Measurements from ENCODE around the gene HKDC1.
"Not testable (repeated sequence)": the region's sequence is repeated elsewhere in the genome, so short reads cannot be mapped to it uniquely, and the experiment has no call there.

Gene HKDC1, protein sequence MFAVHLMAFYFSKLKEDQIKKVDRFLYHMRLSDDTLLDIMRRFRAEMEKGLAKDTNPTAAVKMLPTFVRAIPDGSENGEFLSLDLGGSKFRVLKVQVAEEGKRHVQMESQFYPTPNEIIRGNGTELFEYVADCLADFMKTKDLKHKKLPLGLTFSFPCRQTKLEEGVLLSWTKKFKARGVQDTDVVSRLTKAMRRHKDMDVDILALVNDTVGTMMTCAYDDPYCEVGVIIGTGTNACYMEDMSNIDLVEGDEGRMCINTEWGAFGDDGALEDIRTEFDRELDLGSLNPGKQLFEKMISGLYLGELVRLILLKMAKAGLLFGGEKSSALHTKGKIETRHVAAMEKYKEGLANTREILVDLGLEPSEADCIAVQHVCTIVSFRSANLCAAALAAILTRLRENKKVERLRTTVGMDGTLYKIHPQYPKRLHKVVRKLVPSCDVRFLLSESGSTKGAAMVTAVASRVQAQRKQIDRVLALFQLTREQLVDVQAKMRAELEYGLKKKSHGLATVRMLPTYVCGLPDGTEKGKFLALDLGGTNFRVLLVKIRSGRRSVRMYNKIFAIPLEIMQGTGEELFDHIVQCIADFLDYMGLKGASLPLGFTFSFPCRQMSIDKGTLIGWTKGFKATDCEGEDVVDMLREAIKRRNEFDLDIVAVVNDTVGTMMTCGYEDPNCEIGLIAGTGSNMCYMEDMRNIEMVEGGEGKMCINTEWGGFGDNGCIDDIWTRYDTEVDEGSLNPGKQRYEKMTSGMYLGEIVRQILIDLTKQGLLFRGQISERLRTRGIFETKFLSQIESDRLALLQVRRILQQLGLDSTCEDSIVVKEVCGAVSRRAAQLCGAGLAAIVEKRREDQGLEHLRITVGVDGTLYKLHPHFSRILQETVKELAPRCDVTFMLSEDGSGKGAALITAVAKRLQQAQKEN

DNA sequence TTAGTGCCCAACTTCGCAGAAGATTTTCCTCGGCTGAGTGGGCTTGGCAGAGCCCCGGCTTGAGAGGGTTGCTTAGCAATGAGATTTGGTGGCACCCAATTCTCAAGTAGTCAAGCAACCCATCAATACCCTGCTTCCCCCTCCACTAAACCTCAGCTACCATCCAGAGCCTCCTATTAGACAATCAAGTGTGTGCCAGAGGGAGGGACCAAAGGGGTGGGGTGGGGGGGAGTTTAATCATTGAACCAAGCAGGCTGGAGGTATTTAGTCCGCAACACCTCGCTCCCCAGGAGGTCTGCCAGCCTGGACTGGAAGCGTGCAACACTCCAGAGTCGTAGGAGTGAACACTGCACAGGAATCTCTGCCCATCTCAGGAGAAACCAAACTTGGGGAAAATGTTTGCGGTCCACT, at the start of gene HKDC1:
HKDC1 (plus strand) TSS at position 292 of the 411 bp plus-strand sequence; CDS start at position 396, 104 bp downstream.
- DNase-seq: no peak

DNA sequence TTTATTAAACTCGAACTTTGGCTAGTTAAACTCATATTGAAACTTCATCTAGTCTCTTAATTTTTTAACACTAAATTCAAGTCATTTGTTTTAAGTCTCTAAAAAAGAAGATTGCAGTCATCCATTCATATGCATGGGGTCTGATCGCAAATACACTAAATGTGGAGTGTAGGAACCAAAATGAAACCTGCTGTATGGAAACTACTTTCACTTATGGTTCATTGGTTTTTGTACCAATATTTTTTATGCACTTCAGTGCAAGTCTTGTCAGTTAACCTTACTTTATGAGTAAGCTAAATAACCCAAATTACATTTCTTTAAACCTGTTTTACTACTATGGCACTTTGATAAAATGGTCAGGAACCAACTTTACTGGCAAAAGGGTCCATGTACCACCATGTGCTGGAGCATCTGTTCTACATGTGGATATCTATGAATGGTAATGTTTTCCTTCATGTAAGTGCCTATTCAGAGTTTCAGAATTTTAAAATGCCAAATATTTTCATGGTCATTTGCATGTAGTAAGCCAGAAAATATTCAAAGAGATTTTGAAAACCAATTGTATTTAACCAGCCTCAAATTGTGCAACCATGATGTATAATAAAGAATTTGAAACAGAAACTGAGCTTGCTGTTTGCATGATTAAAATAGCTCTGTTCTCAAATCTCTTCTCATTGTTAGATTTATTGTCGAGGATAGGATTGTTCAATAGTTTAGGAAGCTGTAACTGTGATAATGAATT, 47.7 kb upstream of the HKDC1 start:
- DNase-seq: no peak

DNA sequence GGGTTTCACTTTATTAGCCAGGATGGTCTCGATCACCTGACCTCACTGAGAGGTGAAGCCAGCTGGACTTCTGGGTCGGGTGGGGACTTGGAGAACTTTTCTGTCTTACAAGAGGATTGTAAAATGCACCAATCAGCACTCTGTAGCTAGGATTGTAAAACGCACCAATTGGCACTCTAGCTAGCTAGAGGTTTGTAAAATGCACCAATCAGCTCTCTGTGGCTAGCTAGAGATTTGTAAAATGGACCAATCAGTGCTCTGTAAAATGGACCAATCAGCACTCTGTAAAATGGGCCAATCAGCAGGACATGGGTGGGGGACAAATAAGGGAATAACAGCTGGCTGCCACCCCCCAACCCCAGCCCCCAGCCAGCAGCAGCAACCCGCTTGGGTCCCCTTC, 44.8 kb upstream of the HKDC1 start:
- DNase-seq: not testable (repeated sequence)

DNA sequence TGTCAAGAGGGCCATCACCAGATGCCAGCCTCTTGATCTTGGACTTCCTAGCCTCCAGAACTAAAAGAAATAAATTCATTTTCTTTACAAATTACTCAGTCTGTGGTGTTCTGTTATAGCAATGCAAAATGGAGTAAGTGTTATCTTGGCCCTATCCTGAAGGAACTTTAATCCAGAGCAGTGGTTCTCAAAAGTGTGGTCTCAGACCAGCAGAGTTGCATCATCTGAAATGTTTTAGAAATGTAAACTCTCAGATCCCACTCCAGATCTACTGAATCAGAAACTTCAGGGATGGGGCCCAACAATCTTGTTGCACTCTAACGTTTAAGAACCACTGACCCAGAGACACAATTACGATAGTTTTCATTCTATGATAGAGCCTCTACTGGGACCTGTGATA, 43.3 kb upstream of the HKDC1 start:
- DNase-seq: no peak

DNA sequence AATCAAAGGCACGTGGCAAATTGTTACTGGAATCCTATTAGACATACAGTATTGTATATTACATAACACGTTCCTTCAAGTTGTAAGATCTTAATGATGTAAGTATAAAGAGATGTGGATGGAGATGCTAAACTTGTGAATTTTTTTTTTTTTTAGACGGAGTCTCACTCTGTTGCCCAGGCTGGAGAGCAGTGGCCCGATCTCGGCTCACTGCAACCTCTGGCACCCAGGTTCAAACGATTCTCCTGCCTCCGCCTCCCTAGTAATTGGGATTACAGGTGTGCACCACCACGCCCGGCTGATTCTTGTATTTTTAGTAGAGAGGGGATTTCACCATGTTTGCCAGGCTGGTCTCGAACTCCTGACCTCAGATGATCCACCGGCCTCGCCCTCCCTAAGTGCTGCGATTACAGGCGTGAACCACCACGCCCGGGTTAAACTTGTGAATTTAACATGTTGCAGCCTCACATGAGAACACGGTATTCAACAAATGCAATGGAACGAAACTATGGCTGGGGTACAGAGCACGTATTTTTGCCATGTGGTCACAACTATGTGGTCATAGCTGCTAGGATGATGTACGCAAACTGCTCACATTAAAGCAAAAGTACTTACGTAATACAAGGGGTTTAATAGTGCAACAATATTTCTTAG, 40.9 kb upstream of the HKDC1 start:
- no peak for DNase-seq

DNA sequence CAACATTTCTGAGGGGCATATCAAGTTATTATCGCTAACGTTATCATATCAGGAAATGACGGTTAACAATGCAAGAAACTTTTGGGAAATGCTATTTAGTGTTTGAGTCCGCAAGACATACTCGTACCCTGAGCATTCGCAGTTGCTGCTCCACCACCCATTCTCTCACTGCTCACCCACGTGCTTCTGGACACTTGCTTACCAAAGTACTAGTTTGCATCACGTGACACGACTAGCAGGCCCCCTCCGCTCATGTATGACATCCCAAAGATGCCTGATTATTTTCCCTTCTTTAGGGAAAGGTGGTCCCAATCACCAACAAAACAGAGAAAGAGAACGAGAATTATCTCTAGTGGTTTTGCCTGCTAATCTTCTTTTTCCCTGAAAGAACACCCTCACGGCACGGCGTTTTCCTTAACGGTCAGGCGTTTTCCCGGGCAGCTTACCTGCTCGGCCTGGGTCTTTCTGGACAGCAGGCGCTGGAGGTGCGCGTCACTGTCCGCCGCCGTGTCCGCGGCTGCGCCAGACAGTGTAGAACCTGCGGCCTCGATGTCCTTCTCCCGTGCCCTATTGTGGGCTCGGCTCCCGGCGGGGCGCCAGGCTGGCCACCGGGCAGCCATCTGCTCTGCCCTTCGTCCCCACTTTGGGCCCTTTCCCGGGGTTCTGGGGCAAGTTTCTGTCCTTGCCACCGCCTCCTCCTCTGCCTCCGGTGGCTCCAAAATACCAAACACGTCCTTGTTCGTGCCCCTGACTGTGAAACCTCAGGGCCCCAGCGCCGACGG, 40.2 kb upstream of the HKDC1 start, which contains the start of gene SUPV3L1:
SUPV3L1 (plus strand) TSS at position 492 of the 782 bp plus-strand sequence; CDS start at position 550, 58 bp downstream.
- peak; percentile 86 for DNase-seq

DNA sequence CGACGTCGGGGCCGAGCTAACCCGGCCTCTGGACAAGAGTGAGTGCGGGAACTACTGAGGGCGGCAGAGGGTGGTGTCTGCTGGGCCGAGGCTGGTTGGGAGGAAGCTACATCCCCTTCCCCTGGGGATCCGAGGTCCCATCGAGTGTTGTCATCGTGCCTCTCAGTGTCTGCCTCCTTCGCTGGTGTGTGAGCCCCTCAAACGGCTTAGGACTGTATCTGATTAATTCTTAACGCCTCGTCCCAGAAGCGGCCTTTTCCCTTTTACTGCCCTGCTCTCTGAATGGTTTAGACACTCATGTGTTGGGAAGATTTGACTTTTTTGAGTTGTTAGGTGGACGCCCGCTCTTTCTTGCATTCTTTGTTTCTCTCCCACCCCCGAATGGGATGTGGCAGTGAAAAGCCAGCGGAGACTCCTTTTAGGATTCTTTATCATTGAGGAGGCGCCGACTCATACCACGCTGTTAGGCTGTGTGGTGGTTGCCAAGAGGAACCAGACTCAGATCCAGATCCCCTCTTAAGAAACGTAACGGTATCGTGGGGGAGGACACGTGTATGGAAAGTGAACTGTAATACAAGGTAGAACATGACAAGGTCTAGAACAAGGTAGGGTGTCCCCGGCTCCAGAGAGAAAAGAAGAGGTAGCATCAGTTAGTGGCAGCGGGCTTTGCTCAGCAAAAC, 39.5 kb upstream of the HKDC1 start:
- no peak for DNase-seq

DNA sequence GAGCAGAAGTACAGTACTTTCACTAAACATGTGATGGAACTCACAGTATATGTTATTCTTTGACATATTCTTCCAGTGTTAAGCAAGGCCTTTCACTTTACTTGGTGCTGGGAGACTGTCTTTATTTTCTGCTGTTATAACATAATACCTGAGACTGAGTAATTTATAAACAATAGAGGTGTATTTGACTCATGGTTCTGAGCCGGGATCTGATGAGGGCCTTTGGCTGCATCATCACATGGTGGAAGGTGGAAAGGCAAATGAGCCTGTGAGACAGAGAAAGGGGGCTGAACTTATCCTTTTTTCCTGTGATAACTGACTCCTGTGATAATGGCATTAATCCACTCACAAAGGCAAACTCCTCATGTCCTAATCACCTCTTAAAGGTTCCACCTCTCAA, 38.7 kb upstream of the HKDC1 start:
- no peak for DNase-seq

DNA sequence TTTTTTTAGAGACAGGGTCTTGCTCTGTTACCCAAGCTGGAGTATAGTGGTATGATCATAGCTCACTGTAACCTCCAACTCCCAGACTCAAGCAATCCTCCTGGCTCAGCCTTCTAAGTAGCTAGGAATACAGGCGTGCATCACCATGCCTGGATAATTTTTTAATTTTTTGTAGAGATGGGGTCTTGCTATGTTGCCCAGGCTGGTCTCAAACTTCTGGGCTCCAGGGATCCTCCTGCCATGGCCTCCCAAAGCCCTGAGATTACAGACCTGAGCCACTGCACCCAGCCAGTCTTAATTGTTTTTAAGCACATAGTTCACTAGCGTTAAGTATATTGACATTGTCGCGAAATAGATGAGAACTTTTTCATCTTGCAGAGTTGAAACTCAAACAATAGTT, 38.1 kb upstream of the HKDC1 start:
- DNase-seq: no peak

DNA sequence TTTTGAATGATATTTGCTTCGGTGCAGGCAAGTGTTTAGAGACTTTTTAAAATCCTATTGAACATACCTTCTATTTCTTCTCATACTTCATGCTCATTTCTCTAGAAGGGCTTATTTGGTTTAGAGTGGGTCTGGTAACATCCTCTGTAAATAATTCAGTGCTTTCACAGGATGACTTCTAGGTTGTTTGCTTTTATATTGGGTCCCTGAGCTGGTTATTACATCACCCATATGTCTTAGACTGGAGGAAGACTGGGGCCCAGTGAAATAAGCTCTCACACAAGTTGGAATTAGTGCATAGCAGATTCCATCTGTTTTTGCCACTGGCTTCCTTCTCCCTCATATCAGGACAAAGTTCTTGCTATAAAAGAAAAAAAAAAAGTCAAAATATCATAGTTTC, 33.6 kb upstream of the HKDC1 start:
- no peak for DNase-seq

DNA sequence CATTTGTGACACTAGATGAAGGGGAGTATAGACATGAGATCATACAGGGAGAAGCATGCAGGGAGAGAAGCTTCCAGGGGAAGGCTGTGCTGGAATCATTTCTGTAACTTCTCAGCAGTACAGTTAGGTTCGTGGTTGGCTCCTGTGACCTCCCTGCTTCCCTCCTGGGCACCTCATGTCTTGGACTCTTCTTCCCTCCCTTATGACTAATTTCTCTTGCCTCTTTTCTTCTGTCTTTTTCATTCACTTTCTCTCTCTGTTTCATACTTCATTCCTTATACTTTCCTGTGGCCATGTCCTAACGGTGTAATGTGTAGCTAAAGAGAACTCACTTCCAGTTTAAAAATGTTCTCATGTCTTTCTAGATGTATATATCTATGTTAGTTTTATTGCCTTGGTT, 19.1 kb upstream of the HKDC1 start:
- no peak for DNase-seq

DNA sequence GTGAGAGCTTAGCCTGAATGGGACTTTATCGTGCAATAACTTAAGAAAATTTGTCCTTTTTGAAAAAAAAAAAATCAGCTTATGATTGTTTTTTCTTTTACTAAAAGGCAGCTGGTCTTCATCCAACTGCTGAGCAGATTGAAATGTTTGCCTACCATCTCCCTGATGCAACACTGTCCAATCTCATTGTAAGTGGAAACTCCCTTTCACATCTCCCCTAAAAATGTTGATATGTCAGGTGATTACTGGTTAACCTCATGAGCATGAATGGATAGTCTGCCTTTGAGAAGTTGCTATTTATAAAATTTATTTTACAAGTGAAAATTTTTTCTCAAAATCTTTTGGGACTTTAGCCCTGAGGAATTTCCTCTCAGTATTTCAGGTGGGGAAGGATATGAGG, 17.8 kb upstream of the HKDC1 start:
- no peak for DNase-seq

DNA sequence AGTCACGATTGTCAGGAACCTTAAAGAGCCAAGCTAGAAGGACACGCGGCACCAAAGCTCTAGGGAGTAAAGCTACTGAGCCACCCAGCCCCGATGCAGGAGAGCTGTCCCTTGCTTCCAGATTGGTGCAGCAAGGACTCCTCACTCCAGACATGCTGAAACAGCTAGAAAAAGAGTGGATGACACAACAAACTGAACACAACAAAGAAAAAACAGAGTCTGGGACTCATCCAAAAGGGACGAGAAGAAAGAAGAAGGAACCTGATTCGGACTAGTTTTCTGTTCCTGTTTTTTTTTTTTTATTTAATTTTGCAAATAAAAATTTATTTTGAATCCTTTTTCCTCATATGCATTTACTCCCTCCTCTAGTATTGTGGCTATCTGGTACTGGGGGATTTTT, 11.4 kb upstream of the HKDC1 start:
- no peak for DNase-seq

DNA sequence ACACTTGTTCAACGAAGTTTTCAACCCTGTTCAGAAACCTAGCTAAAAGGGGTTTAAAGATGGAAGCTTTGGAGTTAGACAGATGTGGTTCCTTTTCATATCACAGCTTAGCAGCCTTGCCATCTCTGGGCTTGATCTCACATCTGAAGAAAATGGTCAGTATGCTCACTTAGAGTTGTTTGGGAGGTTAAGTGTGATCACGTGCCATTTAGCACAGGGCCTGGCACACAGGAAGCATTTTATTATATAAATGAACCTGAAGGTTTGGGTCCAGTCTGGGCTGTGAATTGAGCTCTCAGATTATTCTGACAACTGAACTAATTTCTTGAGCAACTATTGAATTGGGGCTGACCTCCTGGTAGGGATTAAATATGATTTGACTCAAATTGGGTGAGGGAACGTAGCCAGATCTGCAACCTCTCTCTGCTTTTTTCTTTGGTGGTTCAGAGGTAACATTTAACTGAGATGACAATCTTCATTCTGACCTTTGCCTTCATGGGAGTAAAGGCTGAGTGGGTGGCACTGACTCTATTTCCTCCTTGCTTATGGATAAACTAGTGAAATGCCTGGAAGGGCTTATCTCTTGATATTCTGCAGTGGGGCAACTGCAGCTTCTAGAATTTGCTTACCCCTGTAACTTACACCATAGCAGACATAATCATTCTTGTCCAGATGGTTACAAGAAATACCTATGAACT, 10.2 kb upstream of the HKDC1 start:
- no peak for DNase-seq

DNA sequence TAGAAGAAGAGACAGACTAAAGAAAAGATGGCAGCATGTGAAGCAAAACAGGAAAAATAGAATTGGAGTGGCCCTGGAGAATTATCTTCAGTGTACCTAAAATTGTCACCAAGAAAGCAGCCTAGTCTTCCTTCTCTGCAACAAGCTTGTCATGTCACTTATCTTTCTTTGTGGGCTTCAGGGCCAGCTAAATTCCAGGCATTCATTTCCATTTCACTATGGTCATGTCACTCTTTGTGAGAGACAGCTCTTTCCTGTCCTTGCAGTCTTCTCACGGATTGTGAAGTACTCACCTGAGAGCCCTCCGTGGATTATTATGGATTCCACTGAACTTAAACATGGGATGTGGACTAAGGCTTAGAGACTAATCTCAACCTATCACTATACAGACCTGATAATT, 9.0 kb upstream of the HKDC1 start:
- DNase-seq: no peak

DNA sequence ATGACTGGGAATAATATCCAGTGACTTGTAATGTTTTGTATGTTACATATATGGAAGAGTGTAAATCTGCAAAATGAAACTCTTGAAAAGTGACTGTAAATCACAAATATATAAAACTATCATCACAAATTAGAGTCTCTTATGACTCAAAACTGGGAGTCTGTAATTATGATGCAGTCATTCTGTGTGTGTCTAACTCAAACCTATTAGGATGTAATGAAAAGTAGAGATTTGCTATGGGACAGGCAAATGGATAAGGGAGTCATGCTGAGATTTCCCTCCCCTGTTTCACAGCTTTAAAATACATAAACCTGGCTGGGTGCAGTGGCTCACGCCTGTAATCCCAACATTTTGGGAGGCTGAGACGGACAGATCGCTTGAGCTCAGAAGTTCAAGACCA, 8.6 kb upstream of the HKDC1 start:
- no peak for DNase-seq

DNA sequence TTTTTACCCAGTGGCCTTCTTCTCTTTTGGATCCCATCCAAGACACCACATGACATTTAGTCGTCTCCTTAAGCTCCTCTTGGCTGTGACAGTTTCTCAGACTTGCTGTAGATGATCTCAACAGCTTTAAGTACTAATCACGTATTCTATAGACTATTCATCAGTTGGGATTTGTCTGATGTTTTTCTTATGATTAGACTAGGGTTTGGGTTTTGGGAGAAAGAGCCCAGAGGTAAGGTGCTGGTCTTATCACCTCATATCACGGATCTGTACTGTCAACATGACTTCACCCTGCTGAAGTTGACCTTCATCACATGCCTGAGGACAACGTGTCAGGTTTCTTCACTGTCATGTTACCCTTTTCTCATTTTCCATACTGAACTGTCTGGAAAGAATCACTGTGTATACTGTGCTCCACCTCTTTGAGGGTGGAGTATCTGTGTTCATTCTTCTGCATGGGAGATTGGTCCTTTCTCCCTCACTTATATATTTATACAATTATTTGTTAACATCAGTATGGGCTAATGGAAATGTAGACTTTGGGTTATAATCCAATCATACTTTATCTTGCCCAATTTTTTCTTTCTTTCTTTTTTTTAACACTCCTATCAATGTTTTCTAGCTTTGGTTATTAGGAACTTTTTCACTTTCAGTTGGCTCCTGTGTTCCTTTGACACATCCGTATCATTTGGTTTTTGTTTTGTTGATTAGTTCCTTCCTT, 6.4 kb upstream of the HKDC1 start:
- no peak for DNase-seq

DNA sequence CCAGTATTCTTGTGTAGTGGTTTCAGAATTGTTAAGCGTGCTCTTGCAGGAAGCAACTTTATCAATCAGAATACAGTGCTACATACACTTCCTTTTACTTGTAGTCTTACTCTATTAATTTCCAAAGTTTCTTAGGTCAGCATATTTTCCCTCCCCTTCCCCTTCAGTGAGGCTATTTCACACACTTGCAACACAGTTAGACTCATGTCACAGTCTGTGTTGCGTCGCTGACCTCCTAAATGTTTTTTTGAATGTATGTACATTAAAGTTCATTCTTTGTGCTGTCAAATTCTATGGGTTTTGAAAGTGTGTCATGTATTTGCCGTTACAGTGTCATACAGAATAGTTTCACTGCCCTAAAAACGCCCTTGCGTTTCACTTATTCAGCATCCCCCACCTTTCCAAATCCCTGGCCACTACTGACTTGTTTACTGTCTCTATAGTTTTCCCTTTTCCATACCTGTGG, 5.4 kb upstream of the HKDC1 start:
- DNase-seq: no peak

DNA sequence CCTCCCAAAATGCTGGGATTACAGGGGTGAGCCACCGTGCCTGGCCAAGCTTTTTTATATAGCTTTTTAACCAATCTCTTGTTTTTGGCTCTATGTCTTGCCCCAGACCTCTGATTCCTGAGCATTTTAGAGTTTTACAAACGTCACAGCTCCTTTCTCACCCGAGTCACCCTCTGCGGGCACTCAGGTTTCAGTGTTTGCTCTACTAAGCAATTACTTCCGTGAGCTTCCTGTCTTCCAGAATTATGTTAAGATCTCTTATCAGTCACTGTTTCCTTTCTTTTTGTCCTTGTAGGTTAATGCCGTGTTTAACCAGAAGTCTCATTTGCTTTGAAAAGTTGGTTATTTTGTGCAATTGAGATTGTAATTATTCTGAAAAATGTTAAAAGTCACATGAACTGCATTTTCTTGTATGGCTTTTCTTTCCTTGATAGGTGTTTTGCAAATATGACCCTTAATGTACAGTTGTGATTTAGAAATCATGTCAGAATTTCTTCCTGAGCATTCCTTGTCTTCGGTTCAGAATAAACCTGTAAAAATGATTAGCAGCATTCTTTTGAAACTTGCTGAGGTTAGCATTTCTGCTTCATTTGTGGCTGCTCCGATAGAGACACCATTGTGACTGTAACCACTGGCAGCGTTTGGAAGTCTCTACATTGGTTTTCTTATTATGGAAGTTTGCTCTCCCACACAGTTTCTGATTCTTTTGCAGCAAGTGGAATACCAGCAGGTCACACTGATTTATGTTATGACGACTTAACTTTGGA, 4.5 kb upstream of the HKDC1 start:
- DNase-seq: no peak
